Activated CD8-positive, alpha-beta memory T cell treated with anti-CD3 and anti-CD28 coated beads, Interleukin-2, amount 50 U/mL, for 48 hours (primary cell): ENCODE data around the gene ALG11.

ENCODE experiments used
- DNase-seq: peaks from one replicate; pipeline ENCODE4 v3.0.0-alpha.2; 2020

The ALG11 gene

GRCh38 chr13:51997641-51998330 is 14.4 kb upstream of the ALG11 start:
- DNase-seq: no peak

GRCh38 chr13:51998723-51999509 is 13.3 kb upstream of the ALG11 start:
- DNase-seq: no peak

GRCh38 chr13:51999510-51999911 is 12.7 kb upstream of the ALG11 start:
- DNase-seq: no peak

GRCh38 chr13:51999921-52000320 is 12.3 kb upstream of the ALG11 start:
- no peak for DNase-seq

- DNase-seq: no peak
Measured at GRCh38 chr13:52001120-52001731, 11.0 kb upstream of the ALG11 start.

GRCh38 chr13:52002361-52002760 is 9.8 kb upstream of the ALG11 start:
- DNase-seq: no peak

- DNase-seq: no peak
Measured at GRCh38 chr13:52003541-52003940, 8.7 kb upstream of the ALG11 start.

- DNase-seq: no peak
Measured at GRCh38 chr13:52004511-52005170, 7.6 kb upstream of the ALG11 start.

GRCh38 chr13:52005841-52006522 is 6.2 kb upstream of the ALG11 start:
- DNase-seq: no peak

- DNase-seq: no peak
Measured at GRCh38 chr13:52006523-52007245, 5.5 kb upstream of the ALG11 start.

GRCh38 chr13:52009946-52010345 is 2.3 kb upstream of the ALG11 start:
- DNase-seq: no peak

- peak; percentile 56 for DNase-seq
Measured at GRCh38 chr13:52010890-52011631, 1.1 kb upstream of the ALG11 start, which contains the start of gene ATP7B. TSS of gene ATP7B (minus strand) at chr13:52011450. CDS start at chr13:52011337, 113 bp downstream.

GRCh38 chr13:52012512-52012836 is 276 bp downstream of the ALG11 start:
- DNase-seq: no peak

- DNase-seq: no peak
Measured at GRCh38 chr13:52016296-52016695, 4.1 kb downstream of the ALG11 start.

GRCh38 chr13:52020191-52020590 is 8.0 kb downstream of the ALG11 start:
- no peak for DNase-seq

- DNase-seq: no peak
Measured at GRCh38 chr13:52022356-52022755, 10.2 kb downstream of the ALG11 start.

GRCh38 chr13:52024481-52024880 is 12.3 kb downstream of the ALG11 start, which contains the start of gene UTP14C:
TSS of gene UTP14C (plus strand) at chr13:52024691. CDS start at chr13:52028805, 4,114 bp downstream.
- DNase-seq: no peak

- no peak for DNase-seq
Measured at GRCh38 chr13:52025475-52026245, 13.5 kb downstream of the ALG11 start.

- no peak for DNase-seq
Measured at GRCh38 chr13:52026246-52026626, 14.0 kb downstream of the ALG11 start.

GRCh38 chr13:52027832-52028231 is 15.6 kb downstream of the ALG11 start:
- no peak for DNase-seq

GRCh38 chr13:52029569-52029968 is 17.4 kb downstream of the ALG11 start:
- DNase-seq: no peak
